ENCODE results near the gene RAMACL. TPM values are rescaled to one million over a fixed set of nuclear protein-coding genes. Genes with fewer than 3 reads are reported as not detected.

RAMACL gene
- total and polyA plus RNA-seq, 2 experiments from 2014 or later: 1.1 TPM

DNA sequence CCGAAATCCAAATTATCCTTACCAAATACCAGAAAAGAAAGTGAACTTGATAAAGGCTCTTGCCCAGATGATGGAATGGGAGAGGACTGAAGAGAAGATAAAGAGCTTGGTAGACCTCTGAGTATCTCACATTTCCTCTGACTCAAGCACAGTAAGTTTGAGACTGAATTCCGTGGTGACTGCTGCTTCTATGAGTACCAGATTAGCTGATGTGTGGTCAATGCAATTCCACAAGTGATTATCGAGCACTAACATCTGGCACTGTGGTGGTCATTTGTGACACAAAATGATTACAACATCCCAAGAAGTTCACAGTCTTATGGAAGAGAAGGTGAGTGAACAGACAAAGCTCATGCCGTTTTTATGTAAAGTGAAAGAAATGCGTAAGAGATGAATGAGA is 43.1 kb upstream of the RAMACL start:
- H3K4me1 ChIP-seq (ENCODE audit: insufficient read depth): peaks cover 9% of the 10 kb centered on the region
- no peak overlapping the region for H3K4me2 ChIP-seq
- WGBS (ENCODE audit: low lambda C conversion rate, missing lambda C conversion rate): 85% methylated on average over 5 of the region's 5 CpGs
- peaks cover 8% of the 10 kb centered on the region for H3K27me3 ChIP-seq
- no peak overlapping the region for H3K27ac ChIP-seq
- no peaks in the 10 kb centered on the region for H3K9me2 ChIP-seq (replicated peaks; ENCODE audit: insufficient read depth)
- TF ChIP-seq EZH2phosphoT487 (IDR thresholded peaks at IDR 0.05; ENCODE audit: low read depth, severe bottlenecking, unreplicated experiment) (no peak), EZH2 (IDR thresholded peaks at IDR 0.05; ENCODE audit: borderline replicate concordance) (no peak)
- TF ChIP-seq, protein P1, sequence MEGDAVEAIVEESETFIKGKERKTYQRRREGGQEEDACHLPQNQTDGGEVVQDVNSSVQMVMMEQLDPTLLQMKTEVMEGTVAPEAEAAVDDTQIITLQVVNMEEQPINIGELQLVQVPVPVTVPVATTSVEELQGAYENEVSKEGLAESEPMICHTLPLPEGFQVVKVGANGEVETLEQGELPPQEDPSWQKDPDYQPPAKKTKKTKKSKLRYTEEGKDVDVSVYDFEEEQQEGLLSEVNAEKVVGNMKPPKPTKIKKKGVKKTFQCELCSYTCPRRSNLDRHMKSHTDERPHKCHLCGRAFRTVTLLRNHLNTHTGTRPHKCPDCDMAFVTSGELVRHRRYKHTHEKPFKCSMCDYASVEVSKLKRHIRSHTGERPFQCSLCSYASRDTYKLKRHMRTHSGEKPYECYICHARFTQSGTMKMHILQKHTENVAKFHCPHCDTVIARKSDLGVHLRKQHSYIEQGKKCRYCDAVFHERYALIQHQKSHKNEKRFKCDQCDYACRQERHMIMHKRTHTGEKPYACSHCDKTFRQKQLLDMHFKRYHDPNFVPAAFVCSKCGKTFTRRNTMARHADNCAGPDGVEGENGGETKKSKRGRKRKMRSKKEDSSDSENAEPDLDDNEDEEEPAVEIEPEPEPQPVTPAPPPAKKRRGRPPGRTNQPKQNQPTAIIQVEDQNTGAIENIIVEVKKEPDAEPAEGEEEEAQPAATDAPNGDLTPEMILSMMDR (IDR thresholded peaks at IDR 0.05; ENCODE audit: poor library complexity): no peak
- no peaks in the 10 kb centered on the region for H4K20me1 ChIP-seq (ENCODE audit: insufficient read depth, poor library complexity, severe bottlenecking)
- H3K36me3 ChIP-seq (replicated peaks; ENCODE audit: insufficient read depth, low read depth): no peaks in the 10 kb centered on the region
- H3K9me3 ChIP-seq (ENCODE audit: low read depth): no peaks in the 10 kb centered on the region
- no peak for DNase-seq (ENCODE audit: low spot score)
- H3K79me2 ChIP-seq: peaks cover 11% of the 10 kb centered on the region
- H2AFZ ChIP-seq: no peak overlapping the region
- no peak overlapping the region for H3K4me3 ChIP-seq

GRCh38 chr6:166627875-166628801 is 41.7 kb upstream of the RAMACL start:
- H3K9me2 ChIP-seq (replicated peaks; ENCODE audit: insufficient read depth): no peaks in the 10 kb centered on the region
- peak overlapping the region; percentile 87 for H3K4me2 ChIP-seq
- peaks cover 15% of the 10 kb centered on the region for H3K4me1 ChIP-seq (ENCODE audit: insufficient read depth)
- peak overlapping the region; percentile 73 for H2AFZ ChIP-seq
- DNase-seq (ENCODE audit: low spot score): peak; percentile 81
- peaks cover 8% of the 10 kb centered on the region for H3K27me3 ChIP-seq
- peak overlapping the region; percentile 91 for H3K27ac ChIP-seq
- no peaks in the 10 kb centered on the region for H3K36me3 ChIP-seq (replicated peaks; ENCODE audit: insufficient read depth, low read depth)
- H3K4me3 ChIP-seq: peak overlapping the region; percentile 48
- TF ChIP-seq EZH2 (IDR thresholded peaks at IDR 0.05; ENCODE audit: borderline replicate concordance) (no peak), EZH2phosphoT487 (IDR thresholded peaks at IDR 0.05; ENCODE audit: low read depth, severe bottlenecking, unreplicated experiment) (no peak)
- TF ChIP-seq, protein P1 (IDR thresholded peaks at IDR 0.05; ENCODE audit: poor library complexity): no peak
- H4K20me1 ChIP-seq (ENCODE audit: insufficient read depth, poor library complexity, severe bottlenecking): no peaks in the 10 kb centered on the region
- under 1% methylated on average over 58 of the region's 61 CpGs for WGBS (ENCODE audit: low lambda C conversion rate, missing lambda C conversion rate)
- no peaks in the 10 kb centered on the region for H3K9me3 ChIP-seq (ENCODE audit: low read depth)
- peaks cover 23% of the 10 kb centered on the region for H3K79me2 ChIP-seq

- whole genome bisulfite sequencing (ENCODE audit: low lambda C conversion rate, missing lambda C conversion rate): under 1% methylated on average over 47 of the region's 87 CpGs
- Histone ChIP-seq H3K27me3 (peaks cover 8% of the 10 kb centered on the region), H3K9me2 (replicated peaks; ENCODE audit: insufficient read depth) (no peaks in the 10 kb centered on the region), H3K4me2 (peak within 1 kb of the TSS; percentile 94), H4K20me1 (ENCODE audit: insufficient read depth, poor library complexity, severe bottlenecking) (no peaks in the 10 kb centered on the region), H3K4me1 (ENCODE audit: insufficient read depth) (peaks cover 15% of the 10 kb centered on the region), H2AFZ (peak within 1 kb of the TSS; percentile 83), H3K27ac (peak within 1 kb of the TSS; percentile 91), H3K4me3 (peak within 1 kb of the TSS; percentile 91), H3K9me3 (ENCODE audit: low read depth) (no peaks in the 10 kb centered on the region), H3K79me2 (peaks cover 32% of the 10 kb centered on the region), H3K36me3 (replicated peaks; ENCODE audit: insufficient read depth, low read depth) (no peaks in the 10 kb centered on the region)
- TF ChIP-seq EZH2 (IDR thresholded peaks at IDR 0.05; ENCODE audit: borderline replicate concordance) (no peak), EZH2phosphoT487 (IDR thresholded peaks at IDR 0.05; ENCODE audit: low read depth, severe bottlenecking, unreplicated experiment) (no peak)
- TF ChIP-seq, protein P1 (IDR thresholded peaks at IDR 0.05; ENCODE audit: poor library complexity): no peak
- peak; percentile 100 for DNase-seq (ENCODE audit: low spot score)
Measured at GRCh38 chr6:166627033-166627874, 40.8 kb upstream of the RAMACL start, which contains the start of gene RPS6KA2. Gene RPS6KA2, minus strand, starts transcription at chr6:166627251. Its CDS starts 232 bp downstream, at chr6:166627019.
